AG08396 (cell line): ENCODE results near the gene ASF1B.

Experiments used
- DNase-seq: peaks from one replicate; pipeline ENCODE4 v3.0.0; 2012; ENCODE audit warnings: low spot score, mixed read lengths

Gene ASF1B

GRCh38 chr19:14085309-14085995 lies 50.9 kb downstream of the ASF1B start, which contains the start of gene C19orf67:
Gene C19orf67, minus strand, starts transcription at chr19:14085783. Its CDS starts 156 bp downstream, at chr19:14085627.
- DNase-seq: no peak

GRCh38 chr19:14082675-14082960 lies 53.8 kb downstream of the ASF1B start:
- no peak for DNase-seq

GRCh38 chr19:14081797-14082674 lies 54.4 kb downstream of the ASF1B start:
- DNase-seq: peak; percentile 59

GRCh38 chr19:14080887-14081796 lies 55.2 kb downstream of the ASF1B start:
- peak; percentile 99 for DNase-seq

- peak; percentile 21 for DNase-seq
Measured at GRCh38 chr19:14078411-14078810, 58.0 kb downstream of the ASF1B start.

GRCh38 chr19:14073925-14074838 lies 62.2 kb downstream of the ASF1B start:
- DNase-seq: peak; percentile 53

- peak; percentile 90 for DNase-seq
Measured at GRCh38 chr19:14073261-14073924, 63.0 kb downstream of the ASF1B start.

- DNase-seq: peak; percentile 33
Measured at GRCh38 chr19:14072535-14073260, 63.7 kb downstream of the ASF1B start, which contains the start of gene MISP3. Gene MISP3, plus strand, starts transcription at chr19:14072786. Its CDS starts 524 bp downstream, at chr19:14073310.

- no peak for DNase-seq
Measured at GRCh38 chr19:14070268-14071050, 65.9 kb downstream of the ASF1B start.
